EH (cell line): ENCODE data around the gene UGT2A2.
"Not testable (repeated sequence)": the region's sequence is repeated elsewhere in the genome, so short reads cannot be mapped to it uniquely, and the experiment has no call there.

ENCODE experiments used
- DNase-seq: peaks from one replicate; pipeline ENCODE4 v3.0.0-alpha.2; 2015; ENCODE audit warnings: low read depth

UGT2A2 gene

GRCh38 chr4:69639542-69639941, at the start of gene UGT2A2:
TSS of gene UGT2A2 (minus strand) at chr4:69639642. CDS start at chr4:69639640, 2 bp downstream.
- DNase-seq: no peak

- no peak for DNase-seq
These were observed 45.4 kb upstream of the UGT2A2 start for GRCh38 chr4:69684804-69685203.

DNA sequence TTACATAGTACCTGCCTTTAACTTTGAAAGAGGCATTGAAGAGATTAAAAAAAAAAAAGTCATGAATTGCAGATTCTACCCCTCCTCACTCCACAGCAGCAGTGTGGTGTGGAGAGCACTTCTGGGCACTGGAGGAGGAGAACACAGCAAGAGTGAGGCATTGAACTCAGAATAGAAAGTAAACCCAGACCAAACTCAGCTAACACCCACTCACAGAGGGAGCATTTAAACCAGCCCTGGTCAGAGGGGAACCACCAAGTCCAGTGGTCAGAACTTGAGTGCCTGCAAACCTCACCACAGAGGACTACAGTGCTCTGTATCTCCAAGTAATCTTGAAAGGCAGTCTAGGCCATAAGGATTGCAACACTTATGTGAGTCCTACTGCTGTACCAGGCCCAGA, 29.2 kb upstream of the UGT2A2 start:
- DNase-seq: no peak

- DNase-seq: not testable (repeated sequence)
These were observed 24.6 kb upstream of the UGT2A2 start for GRCh38 chr4:69664009-69664408.

DNA sequence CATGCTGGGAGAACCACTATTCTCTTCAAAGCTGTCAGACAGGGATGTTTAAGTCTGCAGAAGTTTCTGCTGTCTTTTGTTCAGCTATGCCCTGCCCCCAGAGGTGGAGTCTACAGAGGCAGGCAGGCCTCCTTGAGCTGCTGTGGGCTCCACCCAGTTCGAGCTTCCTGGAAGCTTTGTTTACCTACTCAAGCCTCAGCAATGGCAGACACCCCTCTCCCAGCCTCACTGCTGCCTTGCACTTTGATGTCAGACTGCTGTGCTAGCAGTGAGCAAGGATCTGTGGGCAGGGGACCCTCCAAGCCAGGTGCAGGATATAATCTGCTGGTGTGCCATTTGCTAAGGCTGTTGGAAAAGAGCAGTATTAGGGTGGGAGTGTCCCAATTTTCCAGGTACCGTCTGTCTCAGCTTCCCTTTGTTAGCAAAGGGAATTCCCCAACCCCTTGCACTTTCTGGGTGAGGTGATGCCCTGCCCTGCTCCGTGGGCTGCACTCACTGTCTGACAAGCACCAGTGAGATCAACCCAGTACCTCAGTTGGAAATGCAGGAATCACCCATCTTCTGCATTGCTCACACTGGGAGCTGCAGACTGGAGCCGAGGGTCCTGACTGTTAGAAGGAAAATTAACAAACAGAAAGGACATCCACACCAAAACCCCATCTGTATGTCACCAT, 21.8 kb upstream of the UGT2A2 start:
- DNase-seq: not testable (repeated sequence)

- no peak for DNase-seq
These were observed 18.7 kb upstream of the UGT2A2 start for GRCh38 chr4:69658133-69658532.

DNA sequence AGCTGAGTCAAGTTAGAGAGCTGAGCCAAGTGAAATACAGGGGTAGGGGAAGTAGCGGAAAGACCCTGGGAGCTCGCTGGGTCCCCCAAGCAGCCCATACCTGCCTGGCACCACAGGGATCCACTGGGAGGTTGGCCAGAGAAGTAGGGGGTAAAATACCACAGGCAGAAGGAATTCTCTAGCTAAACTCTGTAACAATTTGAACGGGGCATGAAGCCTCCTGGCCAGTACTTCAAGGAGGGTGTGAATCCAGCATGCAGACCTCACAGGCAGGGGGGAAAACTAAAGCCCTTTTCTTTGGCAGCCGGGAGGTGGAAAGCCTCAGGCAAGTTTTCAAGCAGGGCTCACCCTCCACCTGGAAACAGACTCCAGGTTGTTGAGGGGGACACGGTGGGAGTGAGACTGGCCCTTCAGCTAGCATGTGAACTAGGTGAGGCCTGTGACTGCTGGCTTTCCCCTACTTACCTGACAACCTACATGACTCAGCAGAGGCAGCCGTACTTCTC, 17.3 kb upstream of the UGT2A2 start:
- no peak for DNase-seq

DNA sequence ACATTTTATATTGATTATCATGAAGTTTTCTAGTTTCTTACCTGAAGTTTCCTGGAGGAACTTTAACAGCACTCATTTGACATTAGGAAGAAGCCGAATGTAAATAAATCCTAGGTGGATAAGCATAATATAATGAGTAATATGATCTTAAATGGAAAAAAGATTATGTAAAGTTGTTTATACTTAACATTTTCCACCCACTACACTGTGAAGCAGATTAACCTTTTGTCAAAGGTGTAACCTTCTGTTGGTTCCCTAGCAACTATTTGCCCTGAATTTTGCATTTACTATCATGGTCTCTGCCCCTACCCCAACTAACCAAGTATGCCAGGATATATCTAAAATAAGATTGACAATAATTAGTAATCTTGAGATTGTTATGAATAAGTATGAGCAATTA, 13.7 kb upstream of the UGT2A2 start, which contains the start of gene UGT2A1:
Gene UGT2A1, minus strand, starts transcription at position 101 of the 400 bp plus-strand sequence. CDS start 5,603 bp downstream, outside the sequence.
- no peak for DNase-seq

DNA sequence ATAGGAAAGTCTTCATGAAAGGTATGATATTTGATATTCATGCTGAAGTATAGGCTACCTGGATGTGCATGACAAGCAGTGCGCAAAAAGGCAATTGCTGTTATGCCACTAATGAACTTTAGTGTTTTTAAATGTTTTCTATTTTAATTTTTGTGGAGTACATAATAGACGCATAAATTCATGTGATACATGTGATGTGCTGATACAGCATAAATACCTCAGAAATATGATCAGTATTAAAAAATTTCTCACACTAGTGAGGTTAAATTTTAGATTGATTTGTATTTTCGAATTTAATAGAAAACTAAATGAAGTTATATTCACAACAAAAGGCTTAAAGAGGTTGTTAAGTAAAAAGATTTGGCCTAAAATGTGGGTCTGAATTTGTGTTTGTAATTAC, 11.4 kb upstream of the UGT2A2 start:
- no peak for DNase-seq

- DNase-seq: no peak
These were observed 10.2 kb upstream of the UGT2A2 start for GRCh38 chr4:69649629-69650028.

GRCh38 chr4:69649207-69649606, 9.8 kb upstream of the UGT2A2 start:
- no peak for DNase-seq

- no peak for DNase-seq
These were observed 3.5 kb upstream of the UGT2A2 start for GRCh38 chr4:69642961-69643360.

DNA sequence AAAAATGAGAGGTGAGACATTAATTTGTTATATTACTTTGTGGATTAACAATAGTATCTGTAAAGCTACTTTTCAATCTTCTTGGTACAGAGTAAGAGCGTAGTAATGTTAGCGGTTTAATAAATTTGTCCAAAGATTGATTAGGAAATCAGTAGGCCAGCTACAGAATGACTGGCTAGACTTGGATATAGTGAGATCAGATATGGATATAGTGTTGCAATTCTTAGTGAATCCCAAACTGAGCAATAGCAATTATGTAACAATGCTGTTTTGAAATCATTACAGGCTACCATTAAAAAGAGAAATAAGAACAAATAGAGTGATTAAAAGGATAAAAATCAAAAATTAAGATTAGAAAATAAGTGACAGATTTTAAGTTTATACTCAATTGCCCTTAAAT, 847 bp upstream of the UGT2A2 start:
- no peak for DNase-seq

DNA sequence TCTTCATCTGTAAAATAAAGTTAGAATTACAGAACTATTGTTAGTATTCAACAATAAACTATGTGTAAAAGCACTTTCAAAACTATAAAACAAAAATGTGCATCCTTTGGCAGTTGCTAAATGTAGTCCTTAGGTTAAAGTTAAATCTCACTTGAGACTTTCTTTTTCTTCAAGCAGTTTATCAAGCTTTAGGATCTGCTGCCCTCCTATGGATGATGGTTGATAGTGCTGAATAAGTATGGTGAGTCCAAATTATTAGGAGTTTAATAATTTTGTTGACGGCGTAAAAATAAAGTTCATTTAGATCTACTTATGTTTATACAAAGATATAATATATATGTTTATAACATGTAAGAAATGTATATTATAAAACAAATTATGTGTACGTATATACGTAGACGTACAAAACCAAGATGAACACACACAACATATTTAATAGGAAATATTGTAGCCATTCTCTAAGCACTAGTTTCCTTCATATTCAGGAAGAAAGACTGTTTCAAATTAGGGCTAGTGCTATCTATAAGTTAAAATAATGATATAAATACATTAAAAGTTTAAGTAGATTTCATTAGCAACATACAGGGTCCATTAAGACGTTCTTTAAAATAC, 22.3 kb downstream of the UGT2A2 start:
- no peak for DNase-seq

GRCh38 chr4:69610484-69610883, 29.0 kb downstream of the UGT2A2 start:
- no peak for DNase-seq

GRCh38 chr4:69601065-69601464, 38.4 kb downstream of the UGT2A2 start:
- DNase-seq: no peak

GRCh38 chr4:69600013-69600412, 39.4 kb downstream of the UGT2A2 start:
- DNase-seq: no peak

DNA sequence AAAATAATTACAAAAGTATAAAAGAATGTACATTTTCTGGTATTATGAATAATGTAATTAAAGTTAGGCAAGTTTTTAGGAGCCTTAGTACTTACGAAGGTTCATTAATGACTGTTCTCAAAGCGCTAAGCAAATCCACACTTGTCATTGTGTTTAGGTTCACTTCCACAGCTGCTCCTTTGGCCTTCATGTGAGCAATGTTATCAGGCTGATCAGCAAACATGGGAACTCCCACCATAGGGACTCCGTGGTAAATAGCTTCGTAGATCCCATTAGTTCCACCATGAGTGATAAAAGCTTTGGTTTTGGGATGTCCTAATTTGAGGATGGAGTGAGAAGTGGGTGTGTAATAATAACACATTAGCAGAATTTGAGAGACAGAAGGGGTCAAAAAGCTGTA, 45.1 kb downstream of the UGT2A2 start:
- DNase-seq: no peak

GRCh38 chr4:69591364-69591763, 48.1 kb downstream of the UGT2A2 start:
- DNase-seq: no peak

DNA sequence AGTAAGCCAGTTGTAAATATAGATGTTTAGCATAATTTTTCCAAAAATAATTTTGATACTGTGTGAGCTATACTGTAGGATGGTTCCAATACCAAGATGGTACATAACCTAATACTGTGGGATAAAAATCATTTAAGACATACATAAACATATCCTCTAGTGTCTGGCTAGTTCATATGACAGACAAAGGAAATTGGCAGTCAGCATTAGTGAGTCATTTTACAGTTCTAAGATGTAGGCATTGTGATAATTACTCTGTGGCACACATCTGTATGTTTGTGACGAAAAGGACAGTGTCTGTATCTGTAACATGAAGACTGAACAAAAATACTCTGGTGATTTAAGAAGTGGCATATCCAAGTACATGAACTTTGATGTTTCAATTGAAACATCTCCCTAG, 49.6 kb downstream of the UGT2A2 start:
- DNase-seq: no peak

- no peak for DNase-seq
These were observed 55.3 kb downstream of the UGT2A2 start for GRCh38 chr4:69584135-69584534.

GRCh38 chr4:69583543-69583942, 55.9 kb downstream of the UGT2A2 start:
- DNase-seq: no peak

- no peak for DNase-seq
These were observed 62.2 kb downstream of the UGT2A2 start for GRCh38 chr4:69577245-69577644.
